HG02943 (cell line): Measurements from ENCODE around the gene APOF.
"Not testable (repeated sequence)": the region's sequence is repeated elsewhere in the genome, so short reads cannot be mapped to it uniquely, and the experiment has no call there.

ENCODE experiments used
- ATAC-seq: cut with Tn5 transposase; IDR thresholded peaks from one replicate; pipeline ENCODE4 v1.9.1; 2021; ENCODE audit warnings: mild to moderate bottlenecking, low read depth, moderate library complexity; ENCODE audit not compliant: unreplicated experiment

Gene APOF, protein sequence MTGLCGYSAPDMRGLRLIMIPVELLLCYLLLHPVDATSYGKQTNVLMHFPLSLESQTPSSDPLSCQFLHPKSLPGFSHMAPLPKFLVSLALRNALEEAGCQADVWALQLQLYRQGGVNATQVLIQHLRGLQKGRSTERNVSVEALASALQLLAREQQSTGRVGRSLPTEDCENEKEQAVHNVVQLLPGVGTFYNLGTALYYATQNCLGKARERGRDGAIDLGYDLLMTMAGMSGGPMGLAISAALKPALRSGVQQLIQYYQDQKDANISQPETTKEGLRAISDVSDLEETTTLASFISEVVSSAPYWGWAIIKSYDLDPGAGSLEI

DNA sequence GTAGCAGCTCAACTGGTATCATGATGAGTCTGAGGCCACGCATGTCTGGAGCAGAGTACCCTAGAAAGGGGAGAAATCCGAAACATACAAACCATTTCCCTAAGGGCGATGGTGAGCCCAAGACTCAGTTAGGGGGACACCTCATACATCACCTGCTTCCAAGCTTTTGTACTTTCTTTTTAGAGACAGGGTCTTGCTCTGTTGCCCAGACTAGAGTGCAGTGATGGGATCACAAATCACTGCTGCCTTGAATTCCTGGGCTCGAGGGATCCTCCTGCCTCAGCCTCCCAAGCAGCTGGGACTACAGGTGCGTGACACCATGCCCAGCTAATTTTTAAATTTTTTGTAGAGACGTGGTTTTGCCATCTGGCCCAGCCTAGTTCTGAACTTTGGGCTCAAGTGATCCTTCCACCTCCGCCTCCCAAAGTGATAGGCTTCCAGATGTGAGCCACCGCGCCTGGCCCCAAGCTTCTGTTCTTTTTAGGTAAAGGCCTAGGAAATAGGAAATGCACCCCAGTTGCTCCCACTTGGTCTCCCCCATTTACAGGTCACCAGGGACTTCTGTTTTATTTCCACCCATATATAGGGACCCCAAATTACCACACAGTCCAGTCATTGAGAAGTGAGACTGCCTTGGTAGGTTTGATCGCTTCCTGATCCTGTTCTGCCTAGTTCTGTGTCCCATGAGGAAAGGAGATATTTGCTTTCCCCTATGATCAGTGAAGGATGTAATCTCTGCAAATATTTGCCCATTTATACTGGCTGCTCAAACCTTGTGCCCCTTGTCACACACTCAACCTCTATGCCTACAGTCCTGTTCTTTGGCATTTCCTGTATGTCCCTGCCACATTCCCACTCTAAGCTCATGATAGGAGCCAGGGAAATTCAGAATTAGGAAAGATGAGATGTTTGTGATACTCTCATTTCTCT, at the start of gene APOF:
TSS of gene APOF (minus strand) at position 728 of the 930 bp plus-strand sequence. CDS start at position 616, 112 bp downstream.
- ATAC-seq: no peak

DNA sequence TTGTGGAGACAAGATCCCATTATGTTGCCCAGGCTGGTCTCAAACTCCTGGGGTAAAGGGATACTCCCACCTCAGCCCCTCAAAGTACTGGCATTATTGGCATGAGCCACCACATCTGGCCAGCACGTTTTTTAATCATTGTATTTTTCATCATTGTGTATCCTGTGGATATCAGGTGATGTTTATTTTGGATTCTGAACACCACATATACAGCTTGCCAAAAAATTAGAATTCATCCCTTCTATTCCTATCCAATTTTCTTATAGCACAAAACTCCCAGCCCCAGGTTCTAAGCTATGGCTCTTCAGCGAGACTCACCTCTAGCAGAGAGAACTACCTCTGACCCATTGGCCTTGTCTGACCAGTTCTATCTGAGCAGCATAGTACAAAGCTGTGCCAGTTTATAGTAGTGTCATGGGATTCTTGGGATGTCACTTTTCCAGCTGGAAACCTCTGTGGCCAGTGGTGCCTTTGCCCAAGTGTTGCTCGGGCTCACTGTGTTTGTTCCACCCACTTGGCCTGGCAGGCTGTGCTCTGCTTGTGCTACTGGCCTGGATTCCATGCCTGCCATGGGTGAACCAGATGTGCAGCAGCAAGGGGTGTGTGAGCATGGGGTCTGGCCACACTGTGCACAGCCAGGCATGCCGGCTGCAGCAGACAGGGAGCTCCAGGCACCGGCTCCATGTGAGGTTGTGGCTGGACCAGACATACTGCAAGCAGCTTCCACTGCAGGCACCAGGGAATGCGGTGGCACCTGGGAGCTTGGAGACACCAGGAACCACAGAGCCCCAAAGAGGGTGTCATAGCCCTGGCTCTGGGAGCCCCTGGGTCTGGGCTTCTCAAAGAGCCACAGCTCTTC, 49.4 kb upstream of the APOF start:
- ATAC-seq: no peak

DNA sequence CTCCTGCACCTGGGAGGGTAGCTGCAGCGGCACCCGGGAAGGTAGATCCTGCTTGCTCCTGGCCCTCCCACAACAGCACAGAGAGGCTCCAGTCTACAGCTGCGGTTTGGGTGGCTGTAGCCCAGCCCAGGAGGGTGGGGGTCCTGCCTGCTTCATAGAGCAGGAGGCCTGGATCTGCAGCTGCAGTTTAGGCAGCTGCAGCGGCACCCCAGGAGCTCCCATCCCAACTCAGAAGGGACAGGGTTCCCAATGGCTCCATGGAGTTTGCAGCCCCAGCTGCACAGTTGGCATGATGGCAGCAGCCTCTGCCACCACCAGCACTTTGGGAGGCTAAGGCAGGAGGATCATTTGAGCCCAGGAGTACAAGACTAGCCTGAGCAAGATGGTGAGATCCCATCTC, 48.1 kb upstream of the APOF start:
- ATAC-seq: no peak

DNA sequence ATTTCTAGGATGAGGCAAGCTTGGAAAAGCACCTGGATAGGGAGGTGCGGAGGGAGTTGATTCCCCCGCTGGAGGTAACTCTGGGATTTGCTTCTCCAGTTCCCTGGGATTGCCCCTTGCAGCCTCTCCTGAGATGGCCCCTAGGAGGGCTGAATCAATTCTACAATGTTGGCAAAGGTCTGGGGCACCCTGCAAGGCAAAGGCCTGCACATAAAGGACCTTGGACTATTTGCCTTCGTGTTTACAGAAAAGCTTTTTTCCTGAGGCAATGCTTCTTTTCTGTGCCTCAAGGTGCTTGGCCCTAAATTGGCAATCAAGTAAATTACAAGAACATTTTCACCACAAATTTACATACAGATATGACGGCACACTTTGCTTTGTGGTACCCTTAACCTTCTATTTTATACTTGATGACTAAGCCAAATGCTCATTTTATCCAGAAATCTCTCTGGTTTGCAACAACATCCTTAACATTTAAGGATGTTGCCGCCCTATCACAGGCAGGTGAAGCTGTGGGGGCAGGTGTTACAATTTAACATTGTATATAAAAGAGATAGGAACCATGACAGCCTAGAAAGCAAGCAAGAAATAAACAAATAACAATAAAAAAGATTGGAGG, 46.3 kb upstream of the APOF start:
- no peak for ATAC-seq

DNA sequence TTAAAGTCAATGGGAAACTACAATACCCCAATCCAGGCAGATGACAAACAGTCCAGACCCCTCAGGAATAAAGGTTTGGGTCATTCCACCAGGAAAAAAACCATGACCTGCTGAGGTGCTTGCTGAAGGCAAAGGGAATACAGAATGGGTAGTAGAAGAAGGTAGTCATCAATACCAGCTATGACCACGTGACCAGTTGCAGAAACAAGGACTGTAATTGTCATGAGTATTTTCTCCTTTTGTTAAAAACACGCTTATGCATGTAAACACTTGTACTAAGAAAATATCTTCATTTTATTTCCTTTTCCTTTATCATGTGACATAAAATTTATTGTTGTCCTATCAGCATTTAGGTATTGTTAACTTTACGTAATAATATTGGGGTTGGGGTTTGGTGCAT, 41.6 kb upstream of the APOF start:
- not testable (repeated sequence) for ATAC-seq

DNA sequence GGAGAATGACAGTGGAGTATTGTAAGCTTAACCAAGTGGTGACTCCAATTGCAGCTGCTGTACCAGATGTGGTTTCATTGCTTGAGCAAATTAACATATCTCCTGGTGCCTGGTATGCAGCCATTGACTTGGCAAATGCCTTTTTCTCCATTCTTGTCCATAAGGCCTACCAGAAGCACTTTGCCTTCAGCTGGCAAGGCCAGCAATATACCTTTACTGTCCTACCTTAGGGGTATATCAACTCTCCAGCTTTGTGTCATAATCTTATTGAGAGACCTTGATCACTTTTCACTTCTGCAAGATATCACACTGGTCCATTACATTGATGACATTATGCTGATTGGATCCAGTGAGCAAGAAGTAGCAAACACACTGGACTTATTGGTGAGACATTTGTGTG, 39.0 kb upstream of the APOF start:
- ATAC-seq: not testable (repeated sequence)

DNA sequence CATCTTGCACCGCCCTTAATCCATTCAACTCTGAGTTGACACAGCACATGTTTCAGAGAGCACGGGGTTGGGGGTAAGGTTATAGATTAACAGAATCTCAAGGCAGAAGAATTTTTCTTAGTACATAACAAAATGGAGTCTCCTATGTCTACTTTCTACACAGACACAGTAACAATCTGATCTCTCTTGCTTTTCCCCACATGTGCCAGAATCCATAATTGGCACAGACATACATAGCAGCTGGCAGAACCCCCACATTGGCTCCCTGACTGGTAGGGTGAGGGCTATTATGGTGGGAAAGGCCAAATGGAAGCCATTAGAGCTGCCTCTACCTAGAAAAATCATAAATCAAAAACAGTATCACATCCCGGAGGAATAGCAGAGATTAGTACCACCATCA, 38.5 kb upstream of the APOF start:
- not testable (repeated sequence) for ATAC-seq

DNA sequence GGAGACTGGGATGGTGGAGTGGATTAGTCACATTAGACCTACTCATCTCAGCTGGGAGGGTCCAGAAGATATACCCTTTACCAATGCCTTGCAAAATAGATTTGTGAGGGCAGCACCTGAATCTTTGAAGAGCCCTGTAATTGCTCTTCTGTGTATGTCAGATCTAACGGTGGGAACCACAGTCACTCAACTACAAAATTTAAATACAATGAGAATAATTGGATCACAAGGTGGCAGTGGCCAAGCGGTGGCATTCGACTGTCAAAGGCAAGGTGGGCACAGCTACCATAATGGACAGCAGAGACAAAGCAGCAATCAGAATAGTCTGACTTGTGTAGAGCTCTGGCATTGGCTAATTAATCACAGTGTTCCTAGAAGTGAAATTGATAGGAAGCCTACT, 36.8 kb upstream of the APOF start:
- not testable (repeated sequence) for ATAC-seq

DNA sequence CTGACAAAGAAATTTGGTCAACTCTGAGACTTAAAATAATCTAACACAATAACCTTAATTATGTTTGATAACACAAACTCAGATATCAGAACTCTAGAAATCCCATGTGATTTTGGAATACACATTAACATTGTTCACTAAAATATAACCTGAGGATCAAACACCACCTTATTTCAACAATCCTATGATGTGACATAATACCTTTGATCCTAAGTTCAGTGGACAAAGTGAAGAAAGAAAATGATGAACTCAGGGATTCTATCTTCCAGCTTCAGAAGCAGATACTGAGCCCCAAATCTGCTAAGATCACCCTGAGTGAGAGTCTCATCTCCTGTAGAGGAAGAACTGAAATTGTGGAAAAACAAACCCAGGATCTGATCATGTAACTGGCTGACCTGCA, 35.7 kb upstream of the APOF start:
- ATAC-seq: no peak

DNA sequence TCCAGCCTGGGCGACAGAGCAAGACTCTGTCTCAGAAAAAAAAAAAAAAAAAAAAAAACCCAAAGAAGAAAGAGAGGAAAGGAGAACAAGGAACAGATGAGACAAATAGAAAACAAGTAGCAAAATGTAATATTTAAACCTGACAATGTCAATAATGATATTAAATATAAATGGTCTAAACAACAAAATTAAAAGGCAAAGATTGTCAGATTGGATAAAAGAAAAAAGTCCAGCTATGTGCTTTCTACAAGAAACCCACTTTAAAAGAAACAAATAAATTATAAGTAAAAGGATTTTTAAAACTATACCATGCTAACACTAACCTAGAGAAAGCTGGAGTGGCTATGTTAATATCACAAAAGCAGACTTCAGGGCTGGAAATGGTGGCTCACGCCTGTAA, 29.7 kb upstream of the APOF start:
- ATAC-seq: no peak

DNA sequence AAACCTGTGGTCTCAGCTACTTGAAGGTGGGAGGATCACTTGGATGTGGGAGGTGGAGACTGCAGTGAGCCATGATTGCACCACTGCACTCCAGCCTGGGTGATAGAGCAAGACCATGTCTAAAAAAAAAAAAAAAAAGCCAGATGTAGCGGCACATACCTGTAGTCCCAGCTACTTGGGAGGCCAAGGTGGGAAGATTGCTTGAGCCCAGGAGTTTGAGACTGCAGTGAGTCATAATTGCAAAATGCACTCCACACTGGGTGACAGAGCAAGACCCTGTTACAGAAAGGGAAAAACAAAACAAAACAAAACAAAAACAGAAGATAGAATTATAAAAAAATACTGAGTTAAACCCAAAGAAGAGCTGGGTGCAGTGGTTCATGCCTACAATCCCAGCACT, 29.1 kb upstream of the APOF start:
- ATAC-seq: no peak

DNA sequence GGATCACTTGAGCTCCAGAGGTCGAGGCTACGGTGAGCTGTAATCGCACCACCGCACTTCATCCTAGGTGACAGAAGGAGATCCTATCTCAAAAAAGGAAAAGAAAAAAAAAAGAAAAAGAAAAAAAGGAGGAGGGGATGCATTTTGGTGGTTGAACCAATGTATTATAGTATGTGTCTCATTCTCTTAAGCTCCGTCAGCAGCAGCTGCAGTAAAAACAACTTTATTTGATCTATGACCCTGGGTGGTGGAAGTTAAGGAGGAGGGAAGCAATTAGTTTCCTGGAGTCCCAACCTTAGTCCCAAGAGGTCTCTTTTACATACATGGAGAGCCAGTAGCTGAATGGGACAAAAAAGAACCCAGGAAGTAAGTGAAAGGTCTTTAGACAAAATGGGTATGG, 26.8 kb upstream of the APOF start:
- no peak for ATAC-seq

DNA sequence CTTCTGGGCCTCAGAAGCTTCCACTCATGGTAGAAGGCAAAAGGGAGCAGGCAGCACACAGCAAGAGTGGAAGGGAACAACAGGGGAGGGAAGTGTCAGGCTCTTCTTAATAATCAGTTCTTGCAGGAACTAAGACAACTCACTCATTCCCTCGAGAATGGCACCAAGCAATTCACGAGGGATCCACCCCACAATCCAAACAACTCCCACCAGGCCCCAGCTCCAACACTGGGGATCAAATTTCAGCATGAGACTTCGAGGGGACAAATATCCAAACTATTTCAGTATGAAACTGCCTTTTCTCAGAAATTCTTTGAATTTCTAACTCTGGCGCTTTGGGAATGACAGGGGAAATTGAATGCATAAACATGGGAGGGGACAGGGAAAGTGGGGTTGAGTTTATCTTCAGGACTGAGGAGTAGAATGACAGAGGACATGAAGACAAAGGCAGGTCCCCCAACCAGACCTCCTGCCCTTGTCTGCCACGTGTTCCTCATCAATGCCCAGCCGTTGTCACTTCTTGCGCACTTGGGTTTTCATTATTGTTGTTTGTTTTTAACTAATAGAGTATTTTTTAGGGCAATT, 24.6 kb upstream of the APOF start:
- no peak for ATAC-seq

DNA sequence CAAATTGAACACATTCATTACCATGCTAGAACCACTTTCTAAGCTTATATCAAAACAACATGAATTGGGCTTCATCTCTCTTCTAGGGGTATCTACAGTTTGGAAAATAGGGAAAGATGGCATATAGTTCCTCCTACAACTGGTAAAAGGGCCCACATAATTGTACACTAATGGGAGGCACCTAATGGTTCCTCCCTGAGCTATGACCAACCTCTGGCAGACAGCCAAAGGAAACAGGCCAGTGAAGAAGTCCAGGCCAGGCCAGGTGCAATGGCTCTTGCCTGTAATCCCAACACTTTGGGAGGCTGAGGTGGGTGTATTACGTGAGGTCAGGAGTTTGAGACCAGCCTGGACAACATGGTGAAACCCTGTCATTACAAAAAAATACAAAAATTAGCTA, 23.2 kb upstream of the APOF start:
- no peak for ATAC-seq

DNA sequence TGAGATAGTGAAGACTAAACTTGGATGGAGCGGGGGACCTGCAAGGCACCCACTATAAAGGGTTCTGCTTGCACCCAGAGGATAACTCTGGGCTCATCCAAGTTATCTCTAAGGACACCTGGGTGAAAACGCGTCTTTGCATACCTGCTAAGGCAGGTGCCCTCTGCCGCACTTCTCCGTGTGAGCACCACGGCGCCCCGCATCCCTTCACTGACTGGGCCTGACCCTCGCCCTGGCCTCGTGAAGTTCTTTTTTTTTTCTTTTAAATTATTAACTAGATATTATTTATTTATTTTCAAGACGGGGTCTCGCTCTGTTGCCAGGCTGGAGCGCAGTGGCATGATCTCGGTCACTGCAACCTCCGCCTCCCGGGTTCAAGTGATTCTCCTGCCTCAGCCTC, 20.0 kb upstream of the APOF start:
- no peak for ATAC-seq

DNA sequence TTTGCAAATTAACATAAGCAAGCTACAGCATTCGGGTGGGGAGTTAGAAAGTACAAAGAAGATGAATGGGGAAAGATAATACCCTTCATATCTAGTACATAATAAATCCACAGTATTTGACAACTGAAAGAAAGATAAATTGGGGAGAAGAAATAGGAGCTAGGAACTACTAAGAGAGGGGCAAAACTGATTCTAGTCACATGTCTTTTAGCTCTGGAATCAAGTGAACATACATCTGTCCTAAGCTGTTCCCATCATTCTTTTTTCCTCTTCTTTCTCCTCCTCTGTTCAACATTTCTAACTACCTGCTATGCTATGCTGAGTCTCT, 15.3 kb upstream of the APOF start:
- no peak for ATAC-seq

DNA sequence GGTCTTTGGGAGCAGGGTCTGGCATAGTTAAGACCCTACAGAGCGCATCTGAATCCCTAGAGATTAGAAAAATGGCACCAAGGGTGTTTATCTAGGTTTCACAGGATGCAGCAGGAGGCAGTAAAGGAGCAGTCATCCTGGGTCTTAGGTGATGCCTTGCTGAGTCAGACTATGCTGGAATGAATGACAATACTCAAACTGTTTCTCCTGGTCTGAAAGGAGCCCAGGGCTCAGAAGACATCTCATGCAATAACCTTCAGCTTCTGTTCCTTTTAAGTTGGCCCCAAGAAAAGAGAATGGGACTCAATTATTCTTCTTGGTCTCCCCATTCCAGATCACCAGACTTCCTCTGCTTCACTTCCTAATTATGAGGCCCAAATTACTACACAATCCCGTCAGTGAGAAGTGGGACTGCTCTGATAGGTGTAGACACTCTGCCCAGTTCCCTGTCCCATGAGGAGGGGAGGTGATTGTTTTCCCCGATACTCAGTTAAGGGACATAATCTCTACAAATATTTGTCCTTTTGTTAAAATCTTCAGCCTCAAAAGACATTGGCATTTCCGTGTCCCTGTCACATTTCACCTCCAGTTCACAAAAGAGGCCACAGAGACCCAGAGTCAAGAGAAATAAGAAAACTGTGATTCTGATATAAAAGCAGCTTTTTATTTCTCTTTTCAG, 14.8 kb upstream of the APOF start:
- no peak for ATAC-seq

DNA sequence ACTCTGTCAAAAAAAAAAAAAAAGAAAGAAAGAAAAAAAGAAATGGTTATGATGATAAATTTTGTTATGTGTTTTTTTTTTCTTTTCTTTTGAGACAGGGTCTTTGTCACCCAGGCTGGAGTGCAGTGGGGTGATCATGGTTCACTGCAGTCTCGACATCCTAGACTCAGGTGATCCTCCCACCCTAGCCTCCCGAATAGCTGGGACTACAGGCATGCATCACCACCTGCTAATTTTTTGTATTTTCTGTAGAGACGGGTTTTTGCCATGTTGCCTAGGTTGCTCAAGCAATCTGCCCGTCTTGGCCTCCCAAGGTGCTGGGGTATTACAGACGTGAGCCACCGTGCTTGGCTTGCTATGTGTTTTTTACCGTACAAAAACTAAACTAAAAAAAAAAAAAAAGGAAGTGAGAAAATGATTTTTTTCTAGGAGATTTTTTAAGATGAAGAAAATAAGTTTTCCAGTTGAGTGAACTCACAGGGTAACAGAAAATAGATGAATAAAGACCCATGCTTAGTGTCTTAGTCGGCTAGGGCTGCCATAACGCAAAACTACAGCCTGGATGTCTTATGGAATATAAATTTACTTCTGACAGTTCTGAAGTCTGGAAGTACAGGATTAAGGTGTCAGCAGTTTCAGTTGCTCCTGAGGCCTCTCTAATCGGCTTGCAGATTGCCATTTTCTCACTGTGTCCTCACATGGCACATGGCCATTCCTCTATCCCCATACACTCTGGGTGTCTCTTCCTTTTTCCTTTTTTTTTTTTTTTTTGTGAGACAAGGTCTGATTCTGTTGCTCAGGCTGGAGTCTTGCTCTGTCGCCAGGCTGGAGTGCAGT, 13.2 kb upstream of the APOF start:
- no peak for ATAC-seq
